Testis (tissue), 2 donors: Measurements from ENCODE around the gene C1orf198.

ENCODE experiments used
- POLR2A ChIP-seq: fragments of 450-650 bp; IDR thresholded peaks from one replicate; pipeline ENCODE4 v1.6.1; 2017; ENCODE audit warnings: antibody characterized with exemption, mild to moderate bottlenecking, moderate library complexity
- TF ChIP-seq, protein P1 (sequence below), 3 experiments: fragments of 450-650 bp in 2 of 3; fragments of 200-600 bp in 1 of 3; sonication (generic) in 1 of 3; IDR thresholded peaks; one replicate each; pipeline ENCODE4 v1.5.1; 2016 to 2019; ENCODE audit warnings: antibody characterized with exemption in 3 of 3, mild to moderate bottlenecking in 2 of 3, moderate library complexity in 1 of 3

DNA sequence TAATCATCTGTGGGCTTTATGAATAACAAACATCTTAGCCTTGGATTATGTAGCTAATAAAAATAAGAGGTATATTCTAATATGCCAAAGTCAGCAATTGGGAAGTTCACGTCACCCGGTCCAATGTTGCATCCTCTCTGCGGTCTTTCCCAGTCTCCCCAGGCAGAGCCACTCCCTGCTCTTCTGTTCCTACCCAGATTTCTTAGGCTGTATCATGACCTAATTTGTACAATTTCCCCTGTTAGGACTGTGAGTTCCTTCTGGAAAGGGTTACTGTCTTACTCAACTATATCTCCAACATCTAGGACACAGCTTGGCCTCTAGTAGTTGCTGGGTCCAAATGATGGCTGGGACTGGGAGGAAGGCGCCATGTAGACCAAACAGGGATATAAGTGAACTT lies 29.8 kb upstream of the C1orf198 start:
- TF ChIP-seq, protein P1, sequence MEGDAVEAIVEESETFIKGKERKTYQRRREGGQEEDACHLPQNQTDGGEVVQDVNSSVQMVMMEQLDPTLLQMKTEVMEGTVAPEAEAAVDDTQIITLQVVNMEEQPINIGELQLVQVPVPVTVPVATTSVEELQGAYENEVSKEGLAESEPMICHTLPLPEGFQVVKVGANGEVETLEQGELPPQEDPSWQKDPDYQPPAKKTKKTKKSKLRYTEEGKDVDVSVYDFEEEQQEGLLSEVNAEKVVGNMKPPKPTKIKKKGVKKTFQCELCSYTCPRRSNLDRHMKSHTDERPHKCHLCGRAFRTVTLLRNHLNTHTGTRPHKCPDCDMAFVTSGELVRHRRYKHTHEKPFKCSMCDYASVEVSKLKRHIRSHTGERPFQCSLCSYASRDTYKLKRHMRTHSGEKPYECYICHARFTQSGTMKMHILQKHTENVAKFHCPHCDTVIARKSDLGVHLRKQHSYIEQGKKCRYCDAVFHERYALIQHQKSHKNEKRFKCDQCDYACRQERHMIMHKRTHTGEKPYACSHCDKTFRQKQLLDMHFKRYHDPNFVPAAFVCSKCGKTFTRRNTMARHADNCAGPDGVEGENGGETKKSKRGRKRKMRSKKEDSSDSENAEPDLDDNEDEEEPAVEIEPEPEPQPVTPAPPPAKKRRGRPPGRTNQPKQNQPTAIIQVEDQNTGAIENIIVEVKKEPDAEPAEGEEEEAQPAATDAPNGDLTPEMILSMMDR (IDR thresholded peaks at IDR 0.05): no peak
- no peak for TF ChIP-seq POLR2A
